Measurements from ENCODE around the gene MLST8.
"Not testable (repeated sequence)": the region's sequence is repeated elsewhere in the genome, so short reads cannot be mapped to it uniquely, and the experiment has no call there.

Gene MLST8

DNA sequence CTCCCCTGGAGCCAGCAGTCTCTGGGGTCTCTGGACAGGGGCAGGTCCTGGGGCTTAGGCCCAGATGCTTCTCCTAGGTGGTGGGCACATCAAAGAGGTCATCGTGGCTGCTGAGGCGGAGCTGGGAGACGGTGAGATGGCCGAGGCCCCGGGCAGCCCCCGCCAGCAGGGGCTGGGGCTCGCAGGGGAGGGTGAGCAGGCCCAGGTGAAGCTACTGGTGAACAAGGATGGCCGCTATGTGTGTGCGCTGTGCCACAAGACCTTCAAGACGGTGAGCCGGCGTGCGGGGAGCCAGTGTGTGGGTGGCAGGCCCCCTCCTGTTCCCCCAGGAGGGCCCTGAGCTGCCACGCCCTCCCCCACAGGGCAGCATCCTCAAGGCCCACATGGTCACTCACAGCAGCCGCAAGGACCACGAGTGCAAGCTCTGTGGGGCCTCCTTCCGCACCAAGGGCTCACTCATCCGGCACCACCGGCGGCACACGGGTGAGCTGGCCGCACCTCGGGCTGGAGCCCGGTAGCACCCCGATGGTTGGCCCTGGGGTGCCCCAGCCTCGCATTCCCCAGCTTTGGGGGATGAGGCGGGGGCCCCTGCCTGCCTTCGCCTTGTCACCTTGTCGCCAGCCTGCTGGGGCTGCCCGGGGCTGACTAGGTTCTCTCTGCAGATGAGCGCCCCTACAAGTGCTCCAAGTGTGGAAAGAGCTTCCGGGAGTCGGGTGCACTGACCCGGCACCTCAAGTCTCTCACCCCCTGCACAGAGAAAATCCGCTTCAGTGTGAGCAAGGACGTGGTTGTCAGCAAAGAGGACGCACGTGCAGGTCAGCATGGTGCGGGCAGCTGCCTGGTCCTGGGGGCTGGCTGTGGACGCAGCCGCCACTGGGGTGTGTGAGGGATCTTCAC is 27.1 kb downstream of the MLST8 start:
- DNase-seq: no peak

DNA sequence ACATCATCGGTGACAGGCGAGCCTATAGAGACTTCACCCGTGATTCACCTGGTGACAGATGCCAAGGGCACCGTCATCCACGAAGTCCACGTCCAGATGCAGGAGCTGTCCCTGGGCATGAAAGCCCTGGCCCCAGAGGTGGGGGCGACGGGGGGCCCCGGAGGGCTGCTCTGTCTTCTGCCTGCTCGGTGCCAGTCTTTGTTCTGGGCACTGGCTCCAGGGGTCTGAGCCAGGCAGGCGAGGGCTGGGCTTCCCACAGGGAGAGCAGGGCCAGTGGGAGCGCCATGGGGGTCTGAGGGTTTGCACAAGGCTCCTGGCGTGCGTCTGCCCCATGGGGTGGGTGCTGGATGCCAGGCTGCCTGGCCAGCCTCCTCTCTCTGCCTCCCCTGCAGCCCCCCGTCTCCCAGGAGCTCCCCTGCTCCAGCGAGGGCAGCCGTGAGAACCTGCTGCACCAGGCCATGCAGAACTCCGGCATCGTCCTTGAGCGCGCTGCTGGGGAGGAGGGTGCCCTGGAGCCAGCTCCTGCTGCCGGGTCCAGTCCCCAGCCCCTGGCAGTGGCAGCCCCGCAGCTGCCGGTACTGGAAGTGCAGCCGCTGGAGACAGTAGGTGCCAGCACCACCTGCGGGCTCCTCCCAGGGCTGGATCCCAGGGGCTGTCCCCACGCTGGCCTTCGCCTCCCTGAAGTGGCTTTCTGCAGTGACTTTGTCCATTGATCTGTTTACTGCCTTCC is 28.0 kb downstream of the MLST8 start:
- no peak for DNase-seq

DNA sequence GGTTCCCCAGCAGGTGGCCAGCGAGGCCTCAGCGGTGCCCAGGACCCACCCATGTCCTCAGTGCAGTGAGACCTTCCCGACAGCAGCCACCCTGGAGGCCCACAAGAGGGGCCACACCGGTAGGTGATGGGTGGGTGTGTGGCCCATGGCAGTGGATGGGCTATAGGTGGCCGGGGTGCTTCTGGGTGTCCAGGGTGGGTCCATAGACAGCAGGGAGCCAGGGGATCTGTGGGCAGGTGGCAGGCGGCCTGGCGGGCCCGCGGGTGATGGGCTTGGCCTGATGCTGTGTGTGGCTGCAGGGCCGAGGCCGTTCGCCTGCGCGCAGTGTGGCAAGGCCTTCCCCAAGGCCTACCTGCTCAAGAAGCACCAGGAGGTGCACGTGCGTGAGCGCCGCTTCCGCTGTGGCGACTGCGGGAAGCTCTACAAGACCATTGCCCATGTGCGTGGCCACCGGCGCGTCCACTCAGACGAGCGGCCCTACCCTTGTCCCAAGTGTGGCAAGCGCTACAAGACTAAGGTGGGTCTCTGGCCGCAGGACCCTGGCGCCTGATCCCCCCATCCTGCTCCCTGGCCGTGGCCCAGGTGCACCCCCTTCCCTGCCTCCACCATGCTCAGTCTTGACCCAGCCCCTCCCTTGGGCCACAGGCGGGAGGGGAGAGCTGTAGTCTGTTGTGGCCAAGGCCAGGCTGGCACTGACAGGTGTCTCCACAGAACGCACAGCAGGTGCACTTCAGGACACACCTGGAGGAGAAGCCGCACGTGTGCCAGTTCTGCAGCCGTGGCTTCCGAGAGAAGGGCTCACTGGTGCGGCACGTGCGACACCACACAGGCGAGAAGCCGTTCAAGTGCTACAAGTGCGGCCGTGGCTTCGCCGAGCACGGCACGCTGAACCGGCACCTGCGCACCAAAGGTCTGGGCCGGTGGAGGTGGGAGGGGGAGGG is 28.9 kb downstream of the MLST8 start:
- no peak for DNase-seq

DNA sequence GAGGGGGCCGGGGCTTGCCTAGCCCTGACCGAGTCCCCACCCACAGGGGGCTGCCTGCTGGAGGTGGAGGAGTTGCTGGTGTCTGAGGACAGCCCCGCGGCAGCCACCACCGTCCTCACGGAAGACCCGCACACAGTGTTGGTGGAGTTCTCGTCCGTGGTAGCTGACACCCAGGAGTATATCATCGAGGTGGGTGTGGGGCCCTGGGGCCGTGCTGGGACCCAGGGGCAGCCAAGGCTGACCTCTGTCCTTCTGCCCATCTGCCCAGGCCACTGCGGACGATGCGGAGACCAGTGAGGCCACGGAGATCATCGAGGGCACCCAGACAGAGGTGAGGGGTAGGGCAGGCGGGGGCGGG is 29.5 kb downstream of the MLST8 start:
- DNase-seq: no peak

DNA sequence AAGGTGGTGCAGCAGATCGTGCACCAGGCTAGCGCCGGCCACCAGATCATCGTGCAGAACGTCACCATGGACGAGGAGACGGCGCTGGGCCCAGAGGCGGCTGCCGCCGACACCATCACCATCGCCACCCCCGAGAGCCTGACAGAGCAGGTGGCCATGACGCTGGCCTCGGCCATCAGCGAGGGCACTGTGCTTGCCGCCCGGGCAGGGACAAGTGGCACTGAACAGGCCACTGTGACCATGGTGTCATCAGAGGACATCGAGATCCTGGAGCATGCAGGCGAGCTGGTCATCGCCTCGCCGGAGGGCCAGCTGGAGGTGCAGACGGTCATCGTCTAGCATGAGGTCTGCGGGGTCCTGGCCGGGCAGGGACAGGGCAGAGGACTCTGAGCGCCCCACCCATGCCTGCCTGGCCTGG is 30.0 kb downstream of the MLST8 start:
- no peak for DNase-seq

DNA sequence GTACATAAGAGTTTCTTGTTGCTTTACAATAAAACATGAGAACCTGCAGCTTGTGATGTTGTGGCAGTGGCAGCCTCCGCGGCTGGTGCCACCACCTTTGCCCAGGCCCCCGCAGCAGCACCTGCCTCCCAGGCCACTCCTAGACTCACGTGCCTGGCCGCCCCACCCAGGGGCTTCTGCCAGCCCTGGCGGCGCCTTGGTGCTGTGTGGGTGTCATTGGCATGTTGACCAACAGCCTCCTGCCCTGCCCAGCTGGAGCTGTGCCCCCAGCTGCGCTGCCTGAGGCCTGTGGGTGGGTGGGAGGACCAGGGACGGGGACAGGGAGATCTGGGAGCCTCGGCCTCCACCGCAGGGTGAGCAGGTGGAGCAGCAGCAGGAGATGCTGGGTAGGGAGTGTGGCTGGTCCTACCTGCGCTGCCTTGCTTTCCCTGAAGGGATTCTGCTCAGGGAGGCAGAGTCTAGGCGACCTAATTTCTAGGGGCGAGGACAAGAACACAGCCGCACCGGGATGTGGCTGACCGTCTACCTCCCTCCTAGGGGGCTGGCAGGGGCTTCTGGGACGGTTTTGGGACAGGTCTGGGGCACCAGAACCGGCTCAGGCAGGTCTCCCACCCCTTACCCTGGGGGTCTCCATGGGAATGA is 30.6 kb downstream of the MLST8 start:
- no peak for DNase-seq

DNA sequence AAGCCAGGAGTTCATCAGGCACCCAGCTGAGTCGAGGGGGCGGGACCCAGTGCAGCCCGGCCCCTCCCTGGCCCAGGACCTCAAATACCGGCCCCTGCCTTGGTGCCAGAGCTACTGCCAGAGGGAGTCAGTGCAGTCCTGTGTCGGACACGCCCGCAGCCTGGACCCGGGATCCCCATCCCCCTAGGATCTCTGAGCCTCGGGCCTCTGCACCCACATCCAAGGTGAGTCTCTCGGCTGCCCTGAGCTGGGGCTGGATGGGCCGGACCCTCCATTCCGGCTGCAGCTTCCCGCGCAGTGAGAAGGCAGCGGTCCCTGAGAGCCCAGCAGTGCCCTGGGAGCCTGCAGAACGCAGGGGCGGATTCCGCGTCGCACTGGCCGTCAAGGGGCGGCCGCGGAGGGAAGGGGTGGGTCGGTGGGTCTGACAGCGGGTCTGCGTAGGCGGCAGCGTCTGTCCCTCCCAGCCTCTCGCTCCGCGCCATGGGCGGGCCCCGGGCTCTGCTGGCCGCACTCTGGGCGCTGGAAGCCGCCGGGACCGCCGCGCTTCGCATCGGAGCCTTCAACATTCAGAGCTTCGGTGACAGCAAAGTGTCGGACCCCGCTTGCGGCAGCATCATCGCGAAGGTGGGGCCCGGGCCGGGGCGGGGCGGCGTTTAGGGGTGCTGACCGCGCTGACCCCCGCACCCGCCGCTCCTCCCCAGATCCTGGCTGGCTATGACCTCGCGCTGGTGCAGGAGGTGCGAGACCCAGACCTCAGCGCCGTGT is 31.3 kb downstream of the MLST8 start, which contains the start of gene DNASE1L2:
Gene DNASE1L2, plus strand, starts transcription at position 108 of the 765 bp plus-strand sequence. Its CDS starts 373 bp downstream, at position 481.
- DNase-seq: no peak

DNA sequence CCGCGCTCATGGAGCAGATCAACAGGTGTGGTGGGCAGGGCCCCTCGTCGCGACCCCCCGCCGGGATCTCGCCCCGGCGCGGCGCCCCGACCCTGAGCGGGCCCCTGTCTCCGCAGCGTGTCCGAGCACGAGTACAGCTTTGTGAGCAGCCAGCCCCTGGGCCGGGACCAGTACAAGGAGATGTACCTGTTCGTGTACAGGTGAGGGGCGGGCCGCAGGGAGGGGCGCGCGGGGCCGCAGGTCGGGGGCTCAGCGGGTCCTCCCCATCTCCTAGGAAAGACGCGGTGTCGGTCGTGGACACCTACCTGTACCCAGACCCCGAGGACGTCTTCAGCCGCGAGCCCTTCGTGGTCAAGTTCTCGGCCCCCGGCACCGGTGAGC is 31.8 kb downstream of the MLST8 start:
- DNase-seq: no peak

DNA sequence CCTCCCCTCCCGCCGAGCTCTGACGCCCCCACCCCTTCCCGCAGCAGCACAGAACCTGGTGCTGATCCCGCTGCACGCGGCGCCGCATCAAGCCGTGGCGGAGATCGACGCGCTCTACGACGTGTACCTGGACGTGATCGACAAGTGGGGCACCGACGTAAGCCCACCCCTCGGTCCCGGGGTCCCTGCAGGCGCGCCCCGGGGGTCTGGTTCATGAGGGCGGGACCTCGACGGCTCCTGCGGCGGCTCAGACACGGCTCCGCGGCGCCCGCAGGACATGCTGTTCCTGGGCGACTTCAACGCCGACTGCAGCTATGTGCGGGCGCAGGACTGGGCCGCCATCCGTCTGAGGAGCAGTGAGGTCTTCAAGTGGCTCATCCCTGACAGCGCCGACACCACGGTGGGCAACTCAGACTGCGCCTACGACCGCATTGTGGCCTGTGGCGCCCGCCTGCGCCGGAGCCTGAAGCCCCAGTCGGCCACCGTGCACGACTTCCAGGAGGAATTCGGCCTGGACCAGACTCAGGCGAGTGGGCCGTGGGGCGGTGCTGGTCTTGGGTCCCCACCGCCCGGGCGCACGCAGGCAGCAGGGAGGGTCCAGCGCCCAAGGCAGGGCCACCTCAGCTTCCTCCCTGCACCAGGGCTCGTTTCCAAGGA is 32.4 kb downstream of the MLST8 start:
- DNase-seq: no peak

DNA sequence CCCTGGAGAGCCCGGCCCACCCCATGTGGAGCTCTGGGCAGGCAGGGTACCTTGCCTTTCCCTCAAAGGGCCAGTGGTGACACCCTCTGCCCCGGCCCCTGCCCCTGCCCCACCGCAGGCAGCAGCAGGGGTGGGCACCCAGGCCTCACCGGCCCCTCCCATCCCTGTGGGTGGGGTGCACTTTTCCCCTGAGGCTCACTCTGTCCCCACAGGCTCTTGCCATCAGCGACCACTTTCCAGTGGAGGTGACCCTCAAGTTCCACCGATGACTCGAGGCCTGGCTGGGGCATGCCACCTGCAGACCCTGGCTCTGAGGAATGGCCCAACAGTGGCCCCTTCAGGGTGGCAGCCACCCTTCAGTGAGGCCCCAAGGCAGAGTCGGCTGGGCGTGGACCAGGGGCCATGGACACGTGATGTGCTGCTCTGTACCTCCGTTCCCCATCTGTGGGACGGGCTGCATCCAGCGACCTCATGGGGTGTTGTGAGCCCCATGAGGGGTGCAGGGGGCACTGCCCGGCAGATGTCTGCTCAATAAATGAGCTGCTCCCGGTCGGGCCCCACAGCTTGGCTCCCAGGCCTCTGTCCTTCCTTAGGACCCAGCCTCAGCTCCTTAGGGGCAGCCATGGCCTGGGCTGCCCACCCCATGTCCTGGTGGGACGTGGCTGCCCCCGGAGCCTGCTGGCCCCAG is 33.0 kb downstream of the MLST8 start:
- DNase-seq: no peak

DNA sequence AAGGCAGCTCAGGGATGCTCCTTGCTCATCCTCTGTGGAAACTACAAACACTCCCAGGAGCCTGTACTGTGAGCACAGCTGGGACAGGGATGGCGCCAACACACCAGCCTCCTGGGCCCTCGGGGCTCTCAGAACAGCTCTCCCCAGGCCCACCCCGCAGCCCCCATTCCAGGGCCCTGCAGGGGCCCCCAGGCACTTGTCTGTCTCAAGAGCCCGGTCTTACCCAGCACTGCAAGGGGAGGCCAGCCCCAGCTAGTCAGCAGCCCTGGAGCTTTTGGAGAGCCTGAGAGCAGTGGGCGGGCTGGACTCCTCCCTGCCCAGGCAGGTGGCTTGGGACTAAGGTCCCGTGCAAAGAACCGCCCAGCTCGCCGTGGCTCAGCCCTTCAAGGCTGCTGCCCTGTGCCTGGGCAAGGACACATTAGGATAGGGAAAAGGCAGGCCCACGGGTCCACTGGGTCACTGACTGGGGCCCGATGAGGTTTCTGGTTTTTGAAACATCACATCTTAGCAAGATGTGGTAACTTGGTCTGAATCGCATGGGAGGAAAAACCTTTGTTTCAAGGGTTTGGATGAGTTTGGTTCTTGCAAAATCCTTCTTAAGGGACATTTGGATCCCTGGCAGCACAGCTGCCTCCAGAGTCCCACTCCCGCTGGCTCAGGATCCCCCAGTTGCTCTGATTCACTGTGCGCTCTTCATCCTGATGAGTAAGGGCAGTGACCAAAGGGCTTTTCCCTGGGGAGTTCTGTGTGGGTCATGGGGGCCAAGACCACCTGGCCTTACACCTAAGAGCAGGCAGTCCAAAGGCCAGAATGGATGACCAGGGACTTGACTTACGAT is 33.8 kb downstream of the MLST8 start:
- DNase-seq: no peak

DNA sequence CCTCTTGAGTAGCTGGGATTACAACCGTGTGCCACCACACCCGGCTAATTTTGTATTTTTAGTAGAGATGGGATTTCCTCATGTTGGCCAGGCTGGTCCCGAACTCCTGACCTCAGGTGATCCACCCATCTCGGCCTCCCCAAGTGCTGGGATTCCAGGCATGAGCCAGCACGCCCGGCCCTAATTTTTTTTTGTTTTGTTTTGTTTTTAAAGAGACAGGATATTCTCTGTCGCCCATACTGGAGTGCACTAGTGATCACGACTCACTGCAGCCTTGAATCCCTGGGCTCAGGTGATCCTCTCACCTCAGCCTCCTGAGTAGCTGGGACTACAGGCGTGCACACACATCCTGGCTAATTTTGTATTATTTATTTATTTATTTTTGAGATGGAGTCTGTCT is 35.1 kb downstream of the MLST8 start:
- DNase-seq: not testable (repeated sequence)

DNA sequence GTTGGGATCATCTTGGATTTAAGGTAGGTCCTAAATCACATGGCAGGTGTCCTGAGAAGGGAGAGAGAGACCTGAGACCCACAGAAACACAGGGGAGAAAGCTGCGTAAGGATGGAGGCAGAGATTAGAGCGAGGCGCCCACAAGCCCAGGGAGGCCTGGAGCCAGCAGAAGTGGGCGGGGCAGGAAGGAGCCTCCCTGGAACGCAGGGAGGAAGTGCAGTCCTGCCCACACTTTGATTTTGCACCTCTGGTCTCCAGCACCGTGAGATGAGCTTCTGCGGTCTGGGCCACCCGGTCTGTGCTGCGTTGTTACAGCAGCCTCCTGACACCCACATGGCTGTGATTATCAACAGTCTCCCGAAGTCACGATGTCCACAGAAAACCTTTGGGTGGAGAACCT is 37.3 kb downstream of the MLST8 start:
- DNase-seq: no peak

DNA sequence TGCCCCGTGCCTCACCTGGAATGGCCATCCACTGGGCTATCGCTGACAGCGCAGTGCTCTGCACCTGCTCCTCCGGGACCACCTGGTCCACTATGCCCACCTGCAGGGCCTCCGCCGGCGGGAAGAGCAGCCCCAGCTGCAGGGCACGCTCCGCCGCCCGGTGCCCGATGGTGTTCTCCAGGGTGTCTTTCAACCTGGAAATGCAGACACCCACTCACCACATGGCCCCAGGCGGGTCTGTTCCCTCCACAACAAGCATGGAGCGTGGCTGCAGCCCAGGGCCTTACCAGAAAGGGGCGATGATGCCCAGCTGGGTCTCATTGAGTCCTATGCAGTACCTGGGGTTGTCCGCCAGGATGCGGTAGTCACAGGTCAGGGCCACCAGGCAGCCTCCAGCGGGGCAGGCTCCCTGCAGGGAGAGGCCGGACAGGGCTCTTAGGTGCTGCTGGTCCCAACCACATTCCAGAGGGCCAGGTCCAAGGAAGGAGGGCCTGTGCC is 37.8 kb downstream of the MLST8 start:
- DNase-seq: no peak

DNA sequence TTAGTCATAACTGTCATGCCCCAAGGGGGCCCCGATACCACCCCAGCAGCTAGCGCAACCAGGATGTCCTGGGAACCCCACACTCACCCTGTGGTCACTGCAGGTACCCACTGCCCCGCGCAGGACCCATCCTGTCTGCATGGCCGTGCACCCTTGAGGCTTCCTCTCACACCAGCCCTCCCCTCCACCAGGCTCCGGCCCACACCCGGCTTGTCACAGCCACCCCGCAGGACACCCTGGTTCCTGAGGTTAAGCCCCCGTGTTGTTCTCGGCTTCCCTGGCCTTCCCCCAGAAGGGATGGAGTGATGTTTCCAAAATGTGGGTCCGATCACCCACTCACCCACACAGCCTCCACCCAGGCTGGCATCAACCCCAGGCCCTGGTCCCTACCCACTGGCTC is 38.5 kb downstream of the MLST8 start:
- no peak for DNase-seq

DNA sequence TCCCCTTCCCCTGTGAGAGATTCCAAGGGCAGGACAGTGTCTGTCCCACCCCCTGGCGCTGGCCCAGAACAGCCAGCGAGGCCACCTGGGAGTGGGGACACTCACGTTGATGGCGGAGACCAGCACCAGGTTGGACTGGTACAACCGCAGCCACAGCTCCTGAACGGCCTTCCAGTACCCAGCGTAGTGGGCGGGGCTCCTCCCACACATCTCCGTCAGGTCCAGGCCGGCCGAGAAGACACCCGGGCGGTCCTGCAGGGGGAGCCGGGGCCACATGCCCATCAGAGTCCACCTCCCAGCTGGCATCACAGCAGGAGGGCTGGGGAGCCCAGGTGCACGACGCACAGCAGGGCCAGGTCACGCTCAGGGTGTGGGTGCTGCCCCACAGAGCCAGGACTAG is 39.0 kb downstream of the MLST8 start:
- DNase-seq: no peak

DNA sequence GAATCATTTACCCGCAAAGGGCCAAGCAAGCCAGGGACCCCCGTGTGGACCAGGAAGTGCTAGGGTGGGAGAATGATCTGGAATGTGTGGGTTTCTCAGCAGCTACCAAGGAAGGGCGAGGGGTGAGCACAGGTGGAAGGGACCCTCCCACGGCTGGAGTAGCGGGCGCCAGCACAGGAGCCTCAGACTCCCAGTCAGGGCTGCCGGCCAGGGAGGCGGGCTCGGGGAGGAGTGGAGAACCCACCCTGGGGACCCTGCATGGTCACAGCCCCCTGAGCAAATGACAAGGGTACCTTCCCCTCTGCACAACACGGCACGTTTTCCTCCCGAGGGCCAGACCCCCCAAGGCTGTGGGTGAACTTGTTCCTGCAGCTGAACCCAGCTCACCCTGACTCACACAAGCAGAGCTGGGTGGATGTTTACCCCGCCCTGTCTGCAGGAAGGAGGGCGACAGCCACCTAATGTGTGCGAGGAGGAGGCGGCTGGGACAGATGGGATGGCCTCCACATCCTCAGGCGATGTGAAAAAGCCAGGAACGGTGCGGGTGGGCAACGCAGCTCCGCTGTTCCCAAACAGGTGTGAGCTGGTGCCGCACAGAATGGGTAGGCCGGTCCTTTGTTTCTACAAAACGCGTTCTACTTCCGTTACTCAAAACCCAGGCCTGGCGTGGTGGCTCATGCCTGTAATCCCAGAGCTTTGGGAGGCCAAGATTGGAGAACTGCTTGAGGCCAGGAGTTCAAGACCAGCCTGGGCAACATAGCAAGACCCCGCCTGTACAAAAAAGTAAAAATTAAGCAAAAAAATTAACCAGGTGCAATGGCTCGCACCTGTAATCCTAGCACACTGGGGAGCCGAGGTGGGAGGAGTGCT is 39.9 kb downstream of the MLST8 start:
- DNase-seq: no peak

DNA sequence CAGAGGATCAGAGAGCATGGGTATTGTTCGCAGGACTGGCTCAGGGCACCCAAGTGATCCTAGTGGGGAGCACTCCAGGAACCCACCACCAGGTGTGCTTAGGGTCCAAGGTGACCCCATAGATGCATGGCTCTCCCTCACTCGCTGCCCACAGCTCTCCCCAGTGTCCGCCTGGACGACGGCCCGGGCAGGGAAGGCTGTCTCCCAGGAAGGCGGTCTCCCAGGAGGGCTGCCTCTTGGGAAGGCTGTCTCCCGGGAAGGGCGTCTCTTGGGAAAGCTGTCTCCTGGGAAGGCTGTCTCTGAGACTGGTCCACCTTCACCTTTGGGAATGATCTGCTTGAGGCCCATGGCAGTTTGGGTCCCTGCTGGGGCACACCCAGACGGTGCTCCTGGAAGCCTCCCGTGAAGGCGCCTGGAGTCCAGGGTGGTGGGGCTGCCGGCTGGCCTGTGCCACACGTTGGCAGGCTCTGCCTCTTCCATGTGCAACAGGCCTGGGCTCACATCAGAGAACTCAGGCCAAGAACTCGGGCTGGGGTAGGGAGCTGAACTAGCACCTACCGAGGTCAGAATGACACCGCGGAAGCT is 41.1 kb downstream of the MLST8 start:
- no peak for DNase-seq
